GM12878 (cell line): Measurements from ENCODE around the gene UBXN7.
"Not testable (repeated sequence)": the region's sequence is repeated elsewhere in the genome, so short reads cannot be mapped to it uniquely, and the experiment has no call there.

Experiments used
- BHLHE40 ChIP-seq, 2 experiments: fragments of 450-650 bp in 1 of 2; IDR thresholded peaks; 2 replicates each; pipeline ENCODE4 v1.6.1; 2011 to 2017; ENCODE audit warnings: low read depth in 2 of 2, borderline replicate concordance in 1 of 2, improper control_type of control experiment in 1 of 2, low read length in 1 of 2, mild to moderate bottlenecking in 1 of 2
- EED ChIP-seq: sonication (generic); IDR thresholded peaks from 2 replicates; pipeline ENCODE4 v1.6.1; 2016; ENCODE audit warnings: antibody characterized with exemption, low read depth
- EP300 ChIP-seq, 2 experiments: fragments of 150-350 bp in 1 of 2; IDR thresholded peaks; 2 replicates each; pipeline ENCODE4 v1.6.1; 2011 to 2012; ENCODE audit warnings: low read depth in 2 of 2, low read length in 2 of 2, borderline replicate concordance in 1 of 2, improper control_type of control experiment in 1 of 2, inconsistent platforms in 1 of 2; ENCODE audit not compliant: control insufficient read depth in 1 of 2
- JUND ChIP-seq: IDR thresholded peaks from 2 replicates; pipeline ENCODE4 v1.6.1; 2012; ENCODE audit warnings: low read depth, mild to moderate bottlenecking, low read length, improper control_type of control experiment, moderate library complexity
- KDM1A ChIP-seq: fragments of 200-600 bp; sonication (generic); IDR thresholded peaks from 2 replicates; pipeline ENCODE4 v1.6.1; 2016; ENCODE audit warnings: borderline replicate concordance
- MEF2A ChIP-seq: IDR thresholded peaks from 2 replicates; pipeline ENCODE4 v1.6.1; 2011; ENCODE audit warnings: low read depth, mild to moderate bottlenecking, low read length, moderate library complexity; ENCODE audit not compliant: insufficient read depth
- POLR2A ChIP-seq: IDR thresholded peaks from 2 replicates; pipeline ENCODE4 v1.6.1; 2011; ENCODE audit warnings: low read depth, mild to moderate bottlenecking, low read length
- TAF1 ChIP-seq: IDR thresholded peaks from 2 replicates; pipeline ENCODE4 v1.6.1; 2011; ENCODE audit warnings: mild to moderate bottlenecking, low read depth, low read length, borderline replicate concordance
- TF ChIP-seq, protein P1 (sequence below): IDR thresholded peaks from 2 replicates; pipeline ENCODE4 v1.6.1; 2012; ENCODE audit warnings: mild to moderate bottlenecking, low read depth, low read length
- TF ChIP-seq, protein P2 (sequence below), 3 experiments: IDR thresholded peaks in 2 of 3; conservative IDR thresholded peaks in 1 of 3; 2 replicates each; pipeline ENCODE4 v1.5.1; 2011; ENCODE audit warnings: low read depth in 3 of 3, low read length in 3 of 3, mild to moderate bottlenecking in 3 of 3, control low read depth in 2 of 3, moderate library complexity in 2 of 3, inconsistent platforms in 1 of 3, mixed read lengths in 1 of 3; ENCODE audit not compliant: control insufficient read depth in 2 of 3, insufficient read depth in 1 of 3; ENCODE audit errors: extremely low read depth in 1 of 3

DNA sequence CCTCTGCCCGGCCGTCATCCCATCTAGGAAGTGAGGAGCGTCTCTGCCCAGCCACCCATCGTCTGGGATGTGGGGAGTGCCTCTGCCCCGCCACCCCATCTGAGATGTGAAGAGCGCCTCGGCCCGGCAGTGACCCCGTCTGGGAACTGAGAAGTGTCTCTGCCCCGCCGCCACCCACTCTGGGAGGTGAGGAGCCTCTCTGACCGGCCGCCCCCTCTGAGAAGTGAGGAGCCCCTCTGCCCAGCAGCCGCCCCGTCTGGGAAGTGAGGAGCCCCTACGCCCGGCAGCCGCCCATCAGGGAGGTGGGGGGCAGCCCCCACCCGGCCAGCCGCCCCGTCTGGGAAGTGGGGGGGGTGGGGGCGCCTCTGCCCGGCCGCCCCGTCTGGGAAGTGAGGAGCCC lies 46.8 kb downstream of the UBXN7 start:
- not testable (repeated sequence) for TF ChIP-seq EP300 (IDR thresholded peaks at IDR 0.05; ENCODE audit: borderline replicate concordance in 1 of 2, control insufficient read depth in 1 of 2, low read depth in 2 of 2, low read length in 2 of 2); TAF1; POLR2A; MEF2A; BHLHE40 (IDR thresholded peaks at IDR 0.05; ENCODE audit: borderline replicate concordance in 1 of 2, low read depth in 2 of 2, low read length in 1 of 2); JUND; EED; KDM1A
- TF ChIP-seq, protein P1, sequence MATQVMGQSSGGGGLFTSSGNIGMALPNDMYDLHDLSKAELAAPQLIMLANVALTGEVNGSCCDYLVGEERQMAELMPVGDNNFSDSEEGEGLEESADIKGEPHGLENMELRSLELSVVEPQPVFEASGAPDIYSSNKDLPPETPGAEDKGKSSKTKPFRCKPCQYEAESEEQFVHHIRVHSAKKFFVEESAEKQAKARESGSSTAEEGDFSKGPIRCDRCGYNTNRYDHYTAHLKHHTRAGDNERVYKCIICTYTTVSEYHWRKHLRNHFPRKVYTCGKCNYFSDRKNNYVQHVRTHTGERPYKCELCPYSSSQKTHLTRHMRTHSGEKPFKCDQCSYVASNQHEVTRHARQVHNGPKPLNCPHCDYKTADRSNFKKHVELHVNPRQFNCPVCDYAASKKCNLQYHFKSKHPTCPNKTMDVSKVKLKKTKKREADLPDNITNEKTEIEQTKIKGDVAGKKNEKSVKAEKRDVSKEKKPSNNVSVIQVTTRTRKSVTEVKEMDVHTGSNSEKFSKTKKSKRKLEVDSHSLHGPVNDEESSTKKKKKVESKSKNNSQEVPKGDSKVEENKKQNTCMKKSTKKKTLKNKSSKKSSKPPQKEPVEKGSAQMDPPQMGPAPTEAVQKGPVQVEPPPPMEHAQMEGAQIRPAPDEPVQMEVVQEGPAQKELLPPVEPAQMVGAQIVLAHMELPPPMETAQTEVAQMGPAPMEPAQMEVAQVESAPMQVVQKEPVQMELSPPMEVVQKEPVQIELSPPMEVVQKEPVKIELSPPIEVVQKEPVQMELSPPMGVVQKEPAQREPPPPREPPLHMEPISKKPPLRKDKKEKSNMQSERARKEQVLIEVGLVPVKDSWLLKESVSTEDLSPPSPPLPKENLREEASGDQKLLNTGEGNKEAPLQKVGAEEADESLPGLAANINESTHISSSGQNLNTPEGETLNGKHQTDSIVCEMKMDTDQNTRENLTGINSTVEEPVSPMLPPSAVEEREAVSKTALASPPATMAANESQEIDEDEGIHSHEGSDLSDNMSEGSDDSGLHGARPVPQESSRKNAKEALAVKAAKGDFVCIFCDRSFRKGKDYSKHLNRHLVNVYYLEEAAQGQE: not testable (repeated sequence)
- TF ChIP-seq, protein P2, sequence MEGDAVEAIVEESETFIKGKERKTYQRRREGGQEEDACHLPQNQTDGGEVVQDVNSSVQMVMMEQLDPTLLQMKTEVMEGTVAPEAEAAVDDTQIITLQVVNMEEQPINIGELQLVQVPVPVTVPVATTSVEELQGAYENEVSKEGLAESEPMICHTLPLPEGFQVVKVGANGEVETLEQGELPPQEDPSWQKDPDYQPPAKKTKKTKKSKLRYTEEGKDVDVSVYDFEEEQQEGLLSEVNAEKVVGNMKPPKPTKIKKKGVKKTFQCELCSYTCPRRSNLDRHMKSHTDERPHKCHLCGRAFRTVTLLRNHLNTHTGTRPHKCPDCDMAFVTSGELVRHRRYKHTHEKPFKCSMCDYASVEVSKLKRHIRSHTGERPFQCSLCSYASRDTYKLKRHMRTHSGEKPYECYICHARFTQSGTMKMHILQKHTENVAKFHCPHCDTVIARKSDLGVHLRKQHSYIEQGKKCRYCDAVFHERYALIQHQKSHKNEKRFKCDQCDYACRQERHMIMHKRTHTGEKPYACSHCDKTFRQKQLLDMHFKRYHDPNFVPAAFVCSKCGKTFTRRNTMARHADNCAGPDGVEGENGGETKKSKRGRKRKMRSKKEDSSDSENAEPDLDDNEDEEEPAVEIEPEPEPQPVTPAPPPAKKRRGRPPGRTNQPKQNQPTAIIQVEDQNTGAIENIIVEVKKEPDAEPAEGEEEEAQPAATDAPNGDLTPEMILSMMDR (IDR thresholded peaks at IDR 0.05 in 2 of 3, conservative IDR thresholded peaks at IDR 0.05 in 1 of 3; ENCODE audit: control insufficient read depth in 2 of 3, extremely low read depth in 1 of 3, insufficient read depth in 1 of 3, low read depth in 3 of 3, low read length in 3 of 3): not testable (repeated sequence)
